ENCODE results near the gene MAG.

Gene MAG

DNA sequence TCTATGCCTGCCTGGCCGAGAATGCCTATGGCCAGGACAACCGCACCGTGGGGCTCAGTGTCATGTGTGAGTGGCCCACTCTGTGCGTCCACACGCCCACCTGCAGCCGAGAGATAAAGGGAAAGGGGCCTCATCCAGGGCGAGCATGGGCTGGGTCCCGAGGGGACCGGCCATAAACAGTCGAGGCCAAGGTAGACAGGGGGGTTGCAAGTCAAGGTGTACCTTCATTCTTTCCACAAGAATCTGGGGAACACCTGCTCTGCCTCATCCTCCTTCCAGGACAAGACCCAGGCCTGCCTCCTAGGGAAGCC is 8.3 kb downstream of the MAG start:
- DNase-seq: no peak

DNA sequence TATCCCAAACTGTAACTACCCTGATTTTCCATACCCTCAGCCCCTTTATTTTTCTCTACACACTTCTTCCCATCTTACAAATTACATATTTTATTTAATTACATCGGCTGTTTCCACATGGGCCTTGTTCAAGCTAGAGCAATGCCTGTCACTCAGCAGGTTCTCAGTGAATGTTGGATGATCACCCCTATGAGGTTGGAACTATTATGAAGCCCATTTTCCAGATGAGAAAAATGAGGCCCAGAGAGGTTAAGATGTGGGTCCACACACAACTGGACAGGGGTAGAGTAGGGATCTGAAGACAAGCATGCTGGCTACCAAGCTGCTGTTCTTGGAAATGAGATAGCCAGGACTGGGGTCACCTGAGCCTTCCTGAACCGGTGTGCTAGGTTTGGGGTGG is 10.0 kb downstream of the MAG start:
- no peak for DNase-seq

DNA sequence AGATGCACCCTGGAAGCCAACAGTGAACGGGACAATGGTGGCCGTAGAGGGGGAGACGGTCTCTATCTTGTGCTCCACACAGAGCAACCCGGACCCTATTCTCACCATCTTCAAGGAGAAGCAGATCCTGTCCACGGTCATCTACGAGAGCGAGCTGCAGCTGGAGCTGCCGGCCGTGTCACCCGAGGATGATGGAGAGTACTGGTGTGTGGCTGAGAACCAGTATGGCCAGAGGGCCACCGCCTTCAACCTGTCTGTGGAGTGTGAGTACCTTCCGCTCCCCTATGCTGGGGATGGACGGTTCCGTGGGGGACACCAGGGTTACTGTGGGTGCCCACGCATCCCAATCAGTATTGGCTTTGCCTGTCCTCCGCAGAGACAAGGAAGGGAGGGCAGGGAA is 10.5 kb downstream of the MAG start:
- no peak for DNase-seq

DNA sequence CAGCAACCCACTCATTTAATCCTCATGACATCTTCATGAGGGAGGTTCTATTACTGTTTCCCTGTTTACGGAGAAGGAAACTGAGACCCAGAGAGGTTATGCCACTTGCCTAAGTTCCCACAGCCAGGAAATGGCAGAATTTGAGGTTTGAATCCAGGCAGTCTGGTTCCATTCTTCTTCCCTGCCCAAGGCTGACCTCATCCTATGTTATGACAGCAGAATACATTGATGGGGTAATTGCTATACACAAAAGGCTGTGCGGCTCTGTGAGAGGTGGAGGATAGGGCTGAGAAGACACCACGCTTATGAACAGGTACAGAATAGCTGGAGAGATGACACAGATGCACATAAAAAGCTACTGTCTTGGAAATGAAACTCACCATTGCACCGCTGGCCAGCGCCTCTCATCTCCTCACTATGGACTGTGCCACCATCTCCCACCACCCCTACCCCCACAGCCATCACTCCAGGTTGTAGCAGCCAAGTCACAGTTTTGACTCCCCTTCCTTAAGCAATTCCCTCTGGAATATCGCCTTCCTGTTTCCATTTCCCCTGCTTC is 11.5 kb downstream of the MAG start:
- no peak for DNase-seq

DNA sequence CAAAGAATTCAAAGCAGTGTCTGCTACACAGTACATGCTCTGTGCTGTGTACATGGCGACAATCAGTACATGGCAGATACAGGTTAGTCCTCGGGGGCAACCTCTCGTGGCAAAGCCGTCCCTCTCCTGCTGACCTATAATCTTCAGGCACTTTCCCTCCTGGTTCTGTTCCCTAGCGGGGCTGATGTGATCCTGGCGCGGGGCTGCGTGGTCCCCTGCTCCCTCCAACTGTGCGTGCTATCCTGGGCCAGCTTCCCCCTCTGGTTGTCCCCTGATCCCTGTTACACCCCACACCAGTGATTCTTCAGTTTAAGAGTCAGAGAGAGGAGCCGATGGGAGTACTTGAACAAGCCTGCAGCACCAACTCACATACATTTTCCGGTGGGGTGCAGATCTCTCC is 12.1 kb downstream of the MAG start:
- DNase-seq: no peak

DNA sequence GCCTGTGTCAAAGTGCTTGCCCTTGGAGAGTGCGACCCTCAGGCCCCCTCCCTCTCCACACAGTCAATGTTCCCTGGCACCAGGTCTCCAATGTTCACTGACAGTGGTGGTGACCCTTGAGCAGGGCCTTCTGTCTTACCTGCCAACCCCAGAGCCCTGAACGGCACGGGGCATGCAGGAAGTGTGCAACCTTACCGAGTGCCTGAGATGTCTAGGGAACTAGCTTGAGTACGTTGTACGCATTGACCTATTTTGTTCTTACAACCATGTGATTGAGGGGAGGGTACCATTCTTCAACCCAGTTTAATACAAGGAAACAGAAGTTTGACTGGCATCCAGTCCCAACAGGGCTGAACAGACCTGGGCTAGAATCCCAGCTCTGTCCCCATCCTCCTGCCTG is 13.2 kb downstream of the MAG start:
- DNase-seq: no peak

DNA sequence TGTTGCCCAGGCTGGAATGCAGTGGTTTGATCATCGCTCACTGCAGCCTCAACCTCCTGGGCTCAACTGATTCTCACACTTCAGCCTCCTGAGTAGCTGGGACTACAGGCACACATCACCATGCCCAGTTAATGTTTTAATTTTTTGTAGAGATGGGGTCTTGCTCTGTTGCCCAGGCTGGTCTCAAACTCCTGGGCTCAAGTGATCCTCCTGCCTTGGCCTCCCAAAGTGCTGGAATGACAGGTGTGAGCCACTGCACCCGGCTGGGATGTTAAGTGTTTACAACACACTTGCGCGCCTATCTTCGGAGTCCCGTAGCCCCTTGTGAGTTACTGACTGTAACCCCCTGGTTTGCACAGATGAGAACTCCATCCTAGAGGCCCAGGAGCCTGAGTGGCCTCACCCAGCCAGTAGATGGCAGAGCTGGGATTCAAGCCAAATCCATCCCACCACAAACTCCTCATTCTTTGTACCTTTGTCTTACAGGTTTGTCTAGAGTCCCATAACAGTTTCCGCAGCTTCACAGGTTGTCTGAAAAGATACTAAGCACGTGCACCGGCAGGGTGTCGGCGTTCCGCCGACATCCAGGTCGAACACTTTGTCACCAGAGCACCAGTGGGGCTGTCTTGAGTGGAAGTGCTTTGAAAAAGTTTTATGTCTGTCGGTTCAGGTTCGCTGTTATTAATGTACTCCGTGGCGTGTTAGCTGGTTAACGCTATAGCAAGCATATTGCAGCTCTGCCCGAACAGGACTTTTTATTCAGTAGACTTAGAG is 14.7 kb downstream of the MAG start:
- DNase-seq: no peak

DNA sequence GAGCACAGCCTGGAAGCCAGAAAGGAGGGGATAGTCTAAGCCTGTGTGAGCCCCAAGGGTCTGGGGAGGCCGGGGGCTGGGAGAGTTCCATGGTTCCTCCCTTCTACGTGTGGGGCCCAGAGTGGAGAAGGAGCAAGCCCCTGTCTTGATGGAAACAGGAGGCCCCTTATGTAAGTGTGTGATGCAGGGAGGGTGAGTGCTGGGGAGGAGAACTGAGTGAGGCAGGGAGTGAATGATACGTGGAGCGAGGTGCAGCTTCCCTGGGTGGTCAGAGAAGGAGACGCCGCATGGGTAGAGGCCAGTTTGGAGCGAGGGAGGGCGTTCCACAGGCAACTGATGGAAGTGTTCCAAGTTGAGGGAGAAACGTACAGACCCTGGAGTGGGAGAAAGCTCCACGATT is 16.0 kb downstream of the MAG start:
- DNase-seq: no peak

DNA sequence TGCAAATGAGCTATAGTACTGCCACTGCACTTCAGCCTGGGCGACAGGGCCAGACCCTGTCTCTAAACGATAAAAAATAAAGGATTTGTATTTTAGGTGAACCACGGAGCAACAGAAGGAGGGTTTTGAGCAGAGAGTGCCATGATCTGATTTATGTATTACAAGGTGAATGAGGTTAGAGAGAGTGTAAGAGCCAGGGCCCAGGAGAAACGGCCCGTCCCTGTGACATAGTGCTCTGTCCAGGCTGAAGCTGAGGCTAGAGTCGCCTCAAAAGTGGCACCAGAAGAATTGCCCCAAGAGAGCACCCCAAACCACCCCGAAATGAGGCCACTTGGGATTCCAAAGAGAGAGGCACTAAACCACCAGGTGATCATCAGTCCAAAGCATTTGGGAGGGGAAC is 16.9 kb downstream of the MAG start:
- no peak for DNase-seq

DNA sequence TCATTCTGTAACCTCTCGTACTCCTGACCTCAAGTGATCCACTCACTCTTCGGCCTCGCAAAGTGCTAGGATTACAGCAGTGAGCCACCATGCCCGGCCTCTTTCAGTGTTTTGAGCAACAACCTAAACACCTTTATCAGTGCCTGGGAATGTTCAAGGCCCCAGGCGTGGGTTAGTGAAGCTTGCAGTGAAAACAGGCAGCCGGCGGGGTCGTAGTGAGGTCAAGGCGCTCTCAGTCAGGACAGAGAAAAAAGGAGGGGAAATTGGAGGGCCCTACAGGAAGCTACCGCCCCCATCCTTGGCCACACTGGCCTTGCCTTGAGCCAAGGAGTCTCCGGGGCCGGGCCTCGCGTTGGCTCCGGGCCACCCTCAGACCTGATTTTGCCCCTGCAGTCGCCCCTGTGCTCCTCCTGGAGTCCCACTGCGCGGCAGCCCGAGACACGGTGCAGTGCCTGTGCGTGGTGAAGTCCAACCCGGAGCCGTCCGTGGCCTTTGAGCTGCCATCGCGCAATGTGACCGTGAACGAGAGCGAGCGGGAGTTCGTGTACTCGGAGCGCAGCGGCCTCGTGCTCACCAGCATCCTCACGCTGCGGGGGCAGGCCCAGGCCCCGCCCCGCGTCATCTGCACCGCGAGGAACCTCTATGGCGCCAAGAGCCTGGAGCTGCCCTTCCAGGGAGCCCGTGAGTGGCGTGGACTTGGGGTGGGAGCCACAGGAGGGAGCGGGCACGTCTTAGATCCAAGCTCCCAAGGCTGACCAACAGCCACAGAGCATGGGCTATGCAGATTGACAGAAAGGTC is 17.7 kb downstream of the MAG start:
- no peak for DNase-seq

DNA sequence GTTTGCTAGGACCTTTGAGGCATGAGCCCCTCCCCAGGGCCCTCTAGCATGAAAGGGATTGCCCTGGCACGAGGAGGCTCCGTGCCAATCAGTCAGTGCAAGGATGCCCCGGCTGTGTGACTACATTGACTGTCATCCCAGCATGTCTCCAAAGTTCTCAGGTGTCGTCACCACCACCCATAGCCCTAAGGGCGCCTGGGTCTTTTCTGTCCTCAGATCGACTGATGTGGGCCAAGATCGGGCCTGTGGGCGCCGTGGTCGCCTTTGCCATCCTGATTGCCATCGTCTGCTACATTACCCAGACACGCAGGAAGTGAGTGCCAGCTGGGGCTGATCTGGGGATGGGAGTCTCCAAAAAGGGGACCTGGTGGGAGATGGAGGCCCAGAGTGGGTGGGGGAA is 18.4 kb downstream of the MAG start:
- DNase-seq: no peak

DNA sequence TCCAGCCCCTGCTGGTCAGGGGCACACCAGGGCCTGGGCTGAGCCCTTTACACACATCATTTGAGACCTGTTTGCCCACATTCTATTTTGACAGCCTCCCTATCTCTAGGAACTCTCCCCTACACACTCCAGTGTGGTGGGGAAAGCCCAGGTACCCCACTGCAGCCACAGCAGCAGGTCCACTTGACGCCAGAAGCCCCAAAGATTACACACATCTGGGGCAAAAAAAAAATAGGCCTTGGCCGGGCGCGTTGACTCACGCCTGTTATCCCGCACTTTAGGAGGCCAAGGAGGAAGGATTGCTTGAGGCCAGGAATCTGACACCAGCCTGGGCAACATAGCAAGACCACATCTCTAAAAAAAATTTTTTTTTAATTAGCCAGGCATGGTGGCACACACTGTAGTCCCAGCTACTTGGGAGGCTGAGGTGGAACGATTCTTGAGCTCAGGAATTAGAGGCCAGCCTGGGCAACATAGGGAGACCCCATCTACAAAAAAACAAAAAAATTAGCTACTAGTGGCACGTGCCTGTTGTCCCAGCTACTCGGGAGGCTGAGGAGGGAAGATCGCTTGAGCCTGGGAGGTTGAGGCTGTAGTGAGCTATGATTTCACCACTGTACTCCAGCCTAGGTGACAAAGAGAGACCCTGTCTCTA is 19.0 kb downstream of the MAG start:
- no peak for DNase-seq

DNA sequence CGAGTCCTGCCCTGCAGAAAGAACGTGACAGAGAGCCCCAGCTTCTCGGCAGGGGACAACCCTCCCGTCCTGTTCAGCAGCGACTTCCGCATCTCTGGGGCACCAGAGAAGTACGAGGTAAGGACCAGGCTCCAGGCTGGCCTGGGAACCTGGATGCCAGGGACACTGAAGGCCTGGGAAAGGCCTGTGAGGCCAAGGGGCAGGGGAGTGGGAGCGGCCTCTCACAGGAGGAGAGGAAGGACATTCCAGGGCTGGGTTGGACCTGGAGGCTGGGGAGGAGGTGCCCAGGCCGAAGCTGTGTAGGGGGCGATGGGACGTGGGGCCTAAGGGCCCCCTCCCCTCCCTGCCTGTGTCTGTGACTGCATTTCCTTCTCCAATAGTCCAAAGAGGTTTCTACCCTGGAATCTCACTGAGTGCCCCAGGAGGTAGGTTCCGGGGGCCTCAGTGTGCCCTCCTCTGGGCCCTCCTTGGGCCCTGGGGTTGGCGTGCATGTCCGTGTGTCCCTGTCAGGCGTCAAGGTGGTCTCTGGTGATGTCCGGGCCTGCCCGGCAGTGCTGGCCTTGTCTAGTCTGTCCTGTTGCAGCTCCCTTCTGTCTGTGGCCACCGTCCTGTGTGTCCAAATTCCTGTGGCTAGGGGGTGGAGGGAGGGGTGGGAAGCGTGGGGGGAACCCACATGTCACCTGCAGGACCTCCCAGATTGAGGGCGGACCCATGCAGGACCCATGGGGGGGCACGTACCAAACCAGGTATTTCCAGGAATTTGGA is 20.1 kb downstream of the MAG start:
- DNase-seq: no peak

DNA sequence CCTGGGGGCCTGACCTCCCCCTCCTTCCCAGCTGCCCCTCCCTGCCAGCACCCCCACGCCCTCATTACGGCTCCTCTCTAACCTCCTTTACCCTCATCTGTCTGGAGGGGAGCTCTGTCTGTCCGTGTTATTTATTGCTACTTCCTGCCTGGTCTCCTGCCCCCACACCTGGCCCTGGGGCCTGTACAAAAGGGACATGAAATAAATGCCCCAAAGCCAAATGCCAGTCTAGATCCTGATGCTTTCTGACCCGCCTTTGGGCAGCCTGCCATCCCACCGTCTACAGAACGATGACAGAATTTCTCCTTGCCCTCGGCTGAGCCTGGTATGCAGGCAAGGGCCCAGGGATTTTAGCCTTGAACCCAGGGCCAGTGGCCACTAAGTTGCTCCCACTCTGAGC is 21.6 kb downstream of the MAG start:
- DNase-seq: no peak

DNA sequence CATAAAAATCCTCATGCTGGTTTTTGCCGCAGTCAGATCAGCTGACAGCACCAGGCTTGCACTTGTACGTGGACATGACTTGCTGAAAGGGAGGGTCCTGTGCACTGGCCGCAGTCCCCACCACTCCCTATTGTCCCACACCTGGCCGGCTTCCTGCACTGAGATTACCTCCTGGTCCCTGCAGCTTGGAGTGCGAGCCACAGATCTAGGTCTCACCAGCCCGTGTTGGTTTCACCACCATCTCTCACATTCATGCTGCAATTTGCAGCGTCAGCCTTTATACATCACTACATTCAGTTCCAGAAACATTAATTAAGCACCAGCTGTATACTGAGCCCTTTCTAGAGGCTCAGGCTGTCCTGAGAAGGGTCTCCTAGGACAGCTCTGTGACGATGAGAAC is 22.1 kb downstream of the MAG start:
- no peak for DNase-seq

DNA sequence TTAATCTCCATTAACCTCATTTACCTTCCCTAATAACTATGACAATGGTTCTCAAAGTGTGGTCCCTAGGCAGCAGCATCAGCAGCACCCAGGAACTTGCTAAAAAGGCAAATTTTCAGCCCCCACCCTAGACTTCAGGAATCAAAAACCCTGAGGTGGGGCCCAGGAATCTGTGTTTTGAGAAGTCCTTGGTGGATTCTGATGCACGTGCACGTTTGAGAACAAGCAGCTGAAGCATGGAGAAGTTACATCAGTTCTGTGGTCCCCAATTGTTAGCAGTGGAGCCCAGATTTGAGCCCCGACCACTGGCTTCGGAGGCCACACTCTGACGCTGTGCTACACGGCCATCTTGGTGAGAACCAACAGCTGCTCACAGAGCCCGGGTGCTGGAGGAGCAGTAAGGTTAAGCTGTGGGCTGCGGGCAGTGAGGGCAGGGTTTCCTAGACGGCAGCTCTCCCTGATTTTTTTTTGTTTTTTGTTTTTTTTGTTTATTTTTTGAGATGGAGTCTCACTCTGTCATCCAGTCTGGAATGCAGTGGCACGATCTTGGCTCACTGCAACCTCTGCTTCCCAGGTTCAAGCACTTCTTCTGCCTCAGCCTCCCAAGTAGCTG is 23.0 kb downstream of the MAG start:
- DNase-seq: no peak

DNA sequence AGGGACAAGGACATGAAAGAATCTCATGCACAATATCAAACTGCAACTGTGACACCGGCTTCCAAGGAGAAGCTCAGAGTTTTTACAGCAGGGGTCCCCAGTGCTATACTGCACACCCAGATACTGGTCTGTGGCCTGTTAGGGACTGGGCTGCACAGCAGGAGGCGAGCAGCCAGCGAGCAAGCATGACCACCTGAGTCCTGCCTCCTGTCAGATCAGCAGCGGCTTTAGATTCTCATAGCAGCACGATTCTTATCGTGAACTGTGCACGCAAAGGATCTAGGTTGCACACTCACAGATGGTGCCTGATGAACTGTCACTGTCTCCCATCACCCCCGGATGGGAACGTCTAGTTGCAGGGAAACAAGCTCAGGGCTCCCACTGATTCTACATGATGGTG is 23.9 kb downstream of the MAG start:
- DNase-seq: no peak

DNA sequence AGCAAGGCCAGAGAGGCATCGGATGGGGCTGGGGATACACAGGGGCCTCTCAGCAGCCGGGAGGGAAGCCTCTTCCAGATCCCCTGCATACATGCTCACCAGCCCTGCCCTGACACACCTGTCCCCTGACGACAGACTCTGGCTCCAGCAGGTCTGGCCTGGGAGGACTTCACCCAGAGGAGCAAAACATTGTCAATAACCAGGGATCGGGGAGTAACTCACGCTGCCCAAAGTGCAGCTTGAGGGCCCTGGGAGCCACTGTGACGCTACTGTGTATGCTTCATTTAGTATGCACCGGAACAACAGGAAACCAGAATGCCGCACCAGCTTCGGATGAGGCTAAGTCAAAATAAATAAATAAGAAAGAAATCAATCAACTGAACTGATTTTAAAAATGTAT is 24.6 kb downstream of the MAG start:
- DNase-seq: no peak

DNA sequence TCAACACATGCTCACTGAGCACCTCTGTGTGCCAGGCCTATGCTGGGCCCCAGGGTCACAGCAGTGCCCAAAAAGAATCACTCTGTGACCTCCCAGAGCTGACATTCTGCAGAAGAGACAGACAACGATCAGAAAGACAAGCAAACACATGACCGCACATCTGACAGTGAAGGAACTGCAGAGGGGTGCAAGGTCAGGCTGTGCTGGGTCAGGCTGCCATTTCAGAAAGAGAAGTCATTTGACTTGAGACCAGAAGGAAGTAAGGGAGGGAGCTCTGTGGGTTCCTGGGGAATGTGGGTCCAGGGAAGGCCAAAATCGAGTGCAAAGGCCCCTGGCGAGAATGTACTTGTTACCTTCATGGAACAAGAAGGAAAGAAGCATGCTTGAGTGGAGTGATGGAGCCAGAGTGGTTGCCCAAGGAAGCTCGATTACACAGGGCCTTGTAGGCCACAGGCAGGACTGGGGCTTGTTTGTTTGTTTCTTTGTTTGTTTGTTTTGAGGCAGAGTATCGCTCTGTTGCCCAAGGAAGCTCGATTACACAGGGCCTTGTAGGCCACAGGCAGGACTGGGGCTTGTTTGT is 25.6 kb downstream of the MAG start:
- no peak for DNase-seq

DNA sequence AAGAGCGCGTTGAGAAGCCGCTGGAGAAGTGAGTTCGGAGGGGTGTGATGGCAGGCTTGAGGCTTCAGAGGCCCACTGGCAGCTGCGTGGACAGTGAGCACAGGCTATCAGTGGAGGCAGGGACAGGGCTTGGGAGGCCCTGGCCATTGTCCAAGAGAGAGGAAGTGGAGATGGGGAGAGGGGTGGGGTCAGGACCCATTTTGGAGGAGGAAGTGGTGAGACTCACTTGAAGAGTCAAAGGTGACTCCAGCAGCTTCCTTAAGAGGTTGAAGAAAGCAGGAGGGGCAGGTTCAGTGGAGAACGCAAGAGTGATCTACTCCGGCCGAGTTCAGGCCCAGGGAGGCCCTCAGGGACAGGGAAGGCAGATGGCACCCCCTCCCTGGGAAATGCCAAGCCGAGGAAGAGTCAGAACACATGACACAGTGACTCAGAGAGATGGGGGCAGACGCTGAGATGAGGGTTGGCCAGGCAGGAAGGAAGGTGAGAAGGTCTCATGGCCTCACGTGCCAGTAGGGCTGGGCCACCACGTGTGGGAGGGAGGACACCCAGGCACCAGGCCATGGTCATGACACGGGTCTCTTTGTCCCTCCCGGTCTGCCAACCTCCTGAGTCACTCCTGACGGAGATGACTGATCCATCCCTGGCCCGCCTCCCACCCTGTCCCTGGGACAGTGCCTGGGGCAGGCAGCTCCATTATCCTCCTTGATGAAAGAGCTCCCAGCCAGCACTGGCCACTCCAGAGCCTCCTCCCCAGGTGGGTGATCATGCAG is 26.9 kb downstream of the MAG start:
- DNase-seq: no peak

DNA sequence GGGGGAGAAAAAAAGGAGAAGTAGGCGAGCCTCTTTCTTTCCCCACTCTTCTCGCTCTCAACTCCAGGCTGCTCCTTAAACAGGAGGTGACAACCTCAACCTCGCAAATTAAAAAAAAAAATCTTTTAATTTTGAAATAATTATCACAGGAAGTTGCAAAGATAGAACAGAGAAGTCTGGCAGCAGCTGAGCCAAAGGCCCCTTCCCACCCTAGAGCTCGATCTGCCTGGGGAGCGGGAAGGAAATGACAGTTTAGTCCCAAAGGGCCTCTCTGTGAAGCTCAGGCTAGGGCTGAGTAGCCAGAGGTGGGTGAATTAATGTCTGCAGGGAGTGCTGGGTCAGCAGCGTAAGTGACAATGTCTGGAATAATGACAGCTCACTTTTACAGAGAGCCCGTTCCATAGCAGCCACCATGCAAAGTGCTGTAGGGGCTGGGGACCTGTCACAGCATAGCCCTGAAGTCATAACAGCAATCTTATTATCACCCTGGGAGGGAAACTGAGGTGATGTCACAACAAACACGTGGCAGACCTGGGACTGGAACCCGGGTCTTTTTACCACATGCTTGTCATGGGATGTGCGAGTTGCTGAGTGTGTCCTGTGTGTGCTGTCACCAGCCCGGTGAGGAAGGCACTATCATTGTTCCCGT is 28.2 kb downstream of the MAG start:
- no peak for DNase-seq

All from activated CD4-positive, alpha-beta T cell treated with anti-CD3 and anti-CD28 coated beads, Interleukin-2, amount 50 U/mL, for 4 hours (primary cell).